ENCODE results near the gene GFPT2. TPM values are rescaled to one million over a fixed set of nuclear protein-coding genes. Genes with fewer than 3 reads are reported as not detected.

The GFPT2 gene
- total and polyA plus RNA-seq, 7 donors: 1.2 to 42.7 (median 16.1) TPM

DNA sequence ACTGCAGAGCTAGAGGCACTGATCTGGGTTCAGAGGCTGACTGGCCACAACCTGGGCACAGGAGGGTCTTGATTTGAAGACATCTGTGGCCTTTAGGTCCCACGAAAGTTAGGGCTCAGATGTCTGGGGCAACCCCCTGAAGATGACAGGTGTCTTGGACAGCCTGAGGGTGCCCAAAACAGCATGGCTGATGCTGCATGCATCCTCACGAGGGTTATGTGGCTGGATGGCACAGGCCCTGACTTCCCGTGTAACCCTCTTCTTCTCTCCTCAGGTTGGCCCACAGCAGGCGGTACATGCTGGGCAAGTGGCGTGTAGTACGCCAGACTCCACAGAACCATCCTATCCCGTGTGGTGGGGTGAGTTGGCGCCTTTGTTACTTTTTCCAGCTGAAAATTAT lies 29.8 kb upstream of the GFPT2 start:
- no peak for DNase-seq
- Histone ChIP-seq H3K36me3 (no peaks in the 10 kb centered on the region), H3K27me3 (no peaks in the 10 kb centered on the region), H3K9me3 (no peaks in the 10 kb centered on the region), H3K27ac (no peak overlapping the region), H3K4me1 (no peaks in the 10 kb centered on the region), H3K4me3 (no peak overlapping the region)
- TF ChIP-seq, protein P1, sequence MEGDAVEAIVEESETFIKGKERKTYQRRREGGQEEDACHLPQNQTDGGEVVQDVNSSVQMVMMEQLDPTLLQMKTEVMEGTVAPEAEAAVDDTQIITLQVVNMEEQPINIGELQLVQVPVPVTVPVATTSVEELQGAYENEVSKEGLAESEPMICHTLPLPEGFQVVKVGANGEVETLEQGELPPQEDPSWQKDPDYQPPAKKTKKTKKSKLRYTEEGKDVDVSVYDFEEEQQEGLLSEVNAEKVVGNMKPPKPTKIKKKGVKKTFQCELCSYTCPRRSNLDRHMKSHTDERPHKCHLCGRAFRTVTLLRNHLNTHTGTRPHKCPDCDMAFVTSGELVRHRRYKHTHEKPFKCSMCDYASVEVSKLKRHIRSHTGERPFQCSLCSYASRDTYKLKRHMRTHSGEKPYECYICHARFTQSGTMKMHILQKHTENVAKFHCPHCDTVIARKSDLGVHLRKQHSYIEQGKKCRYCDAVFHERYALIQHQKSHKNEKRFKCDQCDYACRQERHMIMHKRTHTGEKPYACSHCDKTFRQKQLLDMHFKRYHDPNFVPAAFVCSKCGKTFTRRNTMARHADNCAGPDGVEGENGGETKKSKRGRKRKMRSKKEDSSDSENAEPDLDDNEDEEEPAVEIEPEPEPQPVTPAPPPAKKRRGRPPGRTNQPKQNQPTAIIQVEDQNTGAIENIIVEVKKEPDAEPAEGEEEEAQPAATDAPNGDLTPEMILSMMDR (IDR thresholded peaks at IDR 0.05): no peak
- TF ChIP-seq EP300 (IDR thresholded peaks at IDR 0.05) (no peak), POLR2A (IDR thresholded peaks at IDR 0.05) (no peak), POLR2AphosphoS5 (IDR thresholded peaks at IDR 0.05) (no peak)
- WGBS, 2 donors: 91% methylated on average over 8 of the region's 8 CpGs
- intact Hi-C loops (cut with DNase I): no loop called here

DNA sequence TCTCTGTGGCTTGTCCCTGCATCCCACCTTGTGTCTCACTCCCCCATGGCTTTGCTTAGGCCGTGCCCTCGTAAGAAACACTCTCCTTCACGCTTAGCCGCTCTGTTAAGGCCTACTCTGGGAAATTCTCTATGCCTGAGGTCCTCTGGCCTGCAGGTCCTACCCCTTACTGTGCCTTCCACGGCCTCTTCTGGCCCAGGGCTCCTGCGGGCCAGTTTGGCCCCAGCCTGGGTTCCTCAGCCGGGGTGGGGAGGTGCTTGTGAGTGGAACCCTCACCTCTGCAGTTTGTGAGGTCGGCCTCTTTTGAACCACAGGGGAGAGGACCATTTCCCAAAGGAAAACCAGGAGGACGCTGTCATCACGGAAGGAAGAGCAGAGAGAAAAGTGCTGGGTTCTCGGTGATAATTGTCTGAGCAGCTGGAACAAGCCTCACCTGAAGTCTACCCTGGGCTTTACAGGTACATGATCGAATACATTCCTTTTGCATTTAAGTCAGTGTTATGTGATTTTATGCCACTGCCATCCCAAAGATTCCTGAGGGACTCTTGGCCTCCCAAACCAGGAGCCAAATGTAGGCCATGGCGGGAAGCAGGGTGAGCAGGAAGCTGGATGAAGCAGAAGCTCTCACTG lies 28.8 kb upstream of the GFPT2 start:
- WGBS, 2 donors: 90 to 91% methylated on average over 13 of the region's 13 CpGs
- intact Hi-C loops (cut with DNase I): no loop called here
- Histone ChIP-seq H3K9me3 (no peaks in the 10 kb centered on the region), H3K4me3 (no peak overlapping the region), H3K36me3 (no peaks in the 10 kb centered on the region), H3K27me3 (no peaks in the 10 kb centered on the region), H3K27ac (no peak overlapping the region), H3K4me1 (no peaks in the 10 kb centered on the region)
- no peak for DNase-seq
- TF ChIP-seq, protein P1 (IDR thresholded peaks at IDR 0.05): no peak
- no peak for TF ChIP-seq POLR2A (IDR thresholded peaks at IDR 0.05)
- TF ChIP-seq POLR2AphosphoS5 (IDR thresholded peaks at IDR 0.05): no peak
- no peak for TF ChIP-seq EP300 (IDR thresholded peaks at IDR 0.05)

DNA sequence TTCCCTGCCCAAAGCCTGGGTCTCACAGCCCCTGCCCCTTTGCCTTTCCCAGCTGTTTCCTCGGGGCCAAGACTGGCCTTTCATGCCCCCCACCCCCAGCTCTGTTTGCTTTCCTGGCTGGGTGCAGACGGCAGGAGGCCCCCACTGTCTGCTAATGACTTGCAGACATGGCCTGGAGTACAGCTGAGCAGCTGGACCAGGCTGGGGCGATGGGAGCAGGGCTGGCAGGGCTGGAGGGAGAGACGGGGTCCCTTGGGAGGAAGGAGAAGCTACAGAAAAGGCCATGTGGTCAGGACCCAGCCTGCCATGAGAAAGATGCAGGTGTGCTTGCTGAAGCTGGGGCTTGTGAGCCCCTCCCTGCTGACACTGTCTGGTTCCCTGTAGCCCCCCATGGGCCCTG lies 28.3 kb upstream of the GFPT2 start:
- intact Hi-C loops (cut with DNase I): no loop called here

DNA sequence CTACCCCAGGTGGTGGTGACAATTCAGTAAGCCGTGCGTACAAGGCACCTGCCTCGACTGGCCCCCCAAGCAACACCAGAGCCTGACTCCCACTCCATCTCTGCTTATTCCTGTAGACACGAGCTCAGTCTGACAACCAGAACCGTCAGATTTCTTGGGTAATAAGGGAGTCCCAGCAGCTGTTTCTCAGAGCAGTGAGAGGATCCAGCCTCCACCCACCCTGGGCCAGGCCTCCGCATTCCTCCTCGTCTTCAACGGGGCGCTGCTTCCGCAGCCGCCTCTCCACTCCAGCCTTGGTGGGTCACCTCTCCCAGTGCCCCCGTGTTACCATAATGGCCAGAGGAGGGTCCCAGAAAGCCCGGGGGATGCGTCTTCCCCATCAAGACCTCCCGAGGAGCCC lies 27.7 kb upstream of the GFPT2 start:
- H3K4me1 ChIP-seq: no peaks in the 10 kb centered on the region

More for the DNA sequence above, 28.3 kb upstream of the GFPT2 start:
- H3K27me3 ChIP-seq: no peaks in the 10 kb centered on the region
- no peak overlapping the region for H3K27ac ChIP-seq
- no peaks in the 10 kb centered on the region for H3K9me3 ChIP-seq
- no peak for TF ChIP-seq POLR2A (IDR thresholded peaks at IDR 0.05)
- TF ChIP-seq EP300 (IDR thresholded peaks at IDR 0.05): no peak
- TF ChIP-seq, protein P1 (IDR thresholded peaks at IDR 0.05): no peak
- no peak for TF ChIP-seq POLR2AphosphoS5 (IDR thresholded peaks at IDR 0.05)
- 47 to 49% methylated on average over 4 of the region's 4 CpGs for WGBS, 2 donors
- H3K4me1 ChIP-seq: no peaks in the 10 kb centered on the region
- no peak for DNase-seq
- H3K36me3 ChIP-seq: no peaks in the 10 kb centered on the region
- no peak overlapping the region for H3K4me3 ChIP-seq

DNA sequence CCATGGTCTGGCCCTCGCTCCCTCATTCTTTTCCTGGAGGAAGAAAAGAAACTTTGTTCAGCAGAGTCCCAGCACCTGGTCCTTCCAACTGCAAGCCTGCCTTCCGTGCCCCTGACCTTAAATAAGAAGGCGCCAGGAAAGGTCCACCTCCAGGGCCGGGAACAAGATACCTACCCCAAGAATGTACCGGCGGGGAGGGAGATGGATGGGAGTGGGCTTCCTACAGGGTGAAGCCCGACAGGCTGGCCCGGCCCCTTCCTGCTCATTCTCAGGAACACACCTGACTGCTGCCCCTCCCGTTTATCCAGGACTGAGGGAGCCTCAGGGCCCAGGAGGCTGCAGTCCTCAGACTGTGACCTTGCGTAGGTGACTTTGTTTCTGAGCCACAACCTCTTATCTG lies 27.3 kb upstream of the GFPT2 start:
- intact Hi-C loops (cut with DNase I): no loop called here
- TF ChIP-seq, protein P1 (IDR thresholded peaks at IDR 0.05): no peak
- TF ChIP-seq EP300 (IDR thresholded peaks at IDR 0.05) (no peak), POLR2A (IDR thresholded peaks at IDR 0.05) (no peak), POLR2AphosphoS5 (IDR thresholded peaks at IDR 0.05) (no peak)
- H3K4me1 ChIP-seq: no peaks in the 10 kb centered on the region
- 75 to 84% methylated on average over 10 of the region's 10 CpGs for WGBS, 2 donors
- H3K27ac ChIP-seq: no peak overlapping the region
- DNase-seq: no peak
- no peaks in the 10 kb centered on the region for H3K27me3 ChIP-seq
- H3K36me3 ChIP-seq: no peaks in the 10 kb centered on the region
- H3K4me3 ChIP-seq: no peak overlapping the region
- H3K9me3 ChIP-seq: no peaks in the 10 kb centered on the region

More for the DNA sequence above, 27.7 kb upstream of the GFPT2 start:
- peak; percentile 72 for DNase-seq
- TF ChIP-seq EP300 (IDR thresholded peaks at IDR 0.05): no peak
- WGBS, 2 donors: 85 to 90% methylated on average over 15 of the region's 15 CpGs
- intact Hi-C loops (cut with DNase I): no loop called here
- H3K9me3 ChIP-seq: no peaks in the 10 kb centered on the region
- no peaks in the 10 kb centered on the region for H3K27me3 ChIP-seq
- no peak overlapping the region for H3K4me3 ChIP-seq
- no peak overlapping the region for H3K27ac ChIP-seq
- no peaks in the 10 kb centered on the region for H3K36me3 ChIP-seq

Measured in sigmoid colon (tissue), 7 donors.